Activated naive CD4-positive, alpha-beta T cell treated with anti-CD3 and anti-CD28 coated beads, Interleukin-2, amount 10 ng/mL, durations not matched to agents 7 days and 5 days (primary cell): ENCODE data around the gene OSBPL6.

Source experiments
- CTCF ChIA-PET: fragments of 350-600 bp; sonication (Branson Sonifier 250); formaldehyde crosslinking; loops from one replicate; lab custom pipeline; 2021; ENCODE audit warnings: antibody characterized with exemption; lab: Charles Lee
- DNase-seq: peaks from one replicate; pipeline ENCODE4 v3.0.0-alpha.2; 2020
- H3K27ac Mint-ChIP-seq: one replicate; pipeline ENCODE4 v1.8.0; 2021; ENCODE audit warnings: mild to moderate bottlenecking, moderate library complexity, mixed read lengths
- H3K27me3 Mint-ChIP-seq: one replicate; pipeline ENCODE4 v1.8.0; 2021; ENCODE audit warnings: mild to moderate bottlenecking, mixed read lengths
- H3K36me3 Mint-ChIP-seq: one replicate; pipeline ENCODE4 v1.8.0; 2021; ENCODE audit warnings: mixed read lengths
- H3K4me1 Mint-ChIP-seq: one replicate; pipeline ENCODE4 v1.8.0; 2021; ENCODE audit warnings: mixed read lengths
- H3K4me3 Mint-ChIP-seq: one replicate; pipeline ENCODE4 v1.8.0; 2021; ENCODE audit warnings: mild to moderate bottlenecking, moderate library complexity, mixed read lengths
- H3K9me3 Mint-ChIP-seq: one replicate; pipeline ENCODE4 v1.8.0; 2021; ENCODE audit warnings: mixed read lengths

Gene OSBPL6

DNA sequence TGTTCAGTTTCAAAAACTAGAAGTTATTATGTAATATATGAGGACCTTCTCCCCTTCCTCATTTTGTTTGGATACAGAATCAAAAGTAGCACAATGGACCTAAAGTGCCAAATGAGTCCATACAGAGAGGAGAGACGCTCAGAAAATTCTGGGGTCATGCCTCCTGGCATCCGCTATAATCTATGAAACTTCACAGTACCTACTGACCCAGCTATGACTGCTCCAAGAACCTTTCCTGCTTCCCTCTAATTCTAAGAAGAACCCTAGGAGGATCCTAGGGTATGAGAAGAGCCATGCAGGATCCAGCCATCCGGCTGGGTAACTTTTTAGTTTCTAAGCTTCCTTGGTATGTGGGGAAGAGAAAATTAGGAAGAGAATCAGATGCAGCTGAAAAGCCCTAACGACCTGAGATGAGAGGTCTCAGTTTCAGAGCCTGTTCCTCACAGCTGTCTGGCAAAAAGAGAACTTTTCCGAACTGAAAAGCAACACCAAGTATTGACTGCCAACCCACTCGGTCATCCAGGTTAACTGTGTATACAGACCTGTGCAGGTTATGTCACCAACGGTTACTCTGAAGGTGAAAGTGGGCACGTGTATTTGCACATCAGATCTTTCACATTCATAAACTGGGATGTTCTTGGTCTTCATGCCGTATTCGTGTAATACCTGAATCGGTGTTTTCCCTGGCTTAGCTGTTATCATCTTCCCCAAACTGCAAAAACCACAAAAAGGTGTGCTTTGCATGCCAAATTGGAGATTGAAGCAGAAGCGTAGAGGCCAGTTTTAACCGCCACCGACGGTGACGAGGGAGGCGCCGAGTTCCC lies 255.6 kb downstream of the OSBPL6 start:
- Mint-ChIP-seq H3K27me3 (peaks cover 6% of the 10 kb centered on the region), H3K27ac (peak overlapping the region; percentile 93), H3K4me1 (peaks cover 31% of the 10 kb centered on the region), H3K36me3 (peaks cover 25% of the 10 kb centered on the region), H3K9me3 (no peaks in the 10 kb centered on the region), H3K4me3 (peak overlapping the region; percentile 86)
- CTCF ChIA-PET, result interaction anchor here (0.8 to 1.3 kb wide), 4 partner anchors 13 to 339 kb away, joined by 3 to 7 read pairs (median 4); partner anchors contain the start of gene RBM45
- no peak for DNase-seq

DNA sequence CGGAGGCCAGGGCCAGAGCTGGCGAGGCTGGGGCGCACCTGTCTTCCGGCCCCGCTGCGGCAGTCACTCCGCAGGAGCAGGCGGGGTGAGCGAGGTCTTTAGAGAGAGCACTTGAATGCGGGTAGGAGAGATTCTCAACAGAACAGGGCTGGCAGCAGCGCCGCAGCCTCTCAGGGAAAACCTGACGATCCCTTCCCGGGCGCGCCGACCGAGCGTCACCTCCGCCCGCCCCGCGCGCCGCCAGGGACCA lies 256.1 kb downstream of the OSBPL6 start:
- CTCF ChIA-PET, result interaction anchor here (0.8 to 1.4 kb wide), 4 partner anchors 12 to 338 kb away, joined by 3 to 7 read pairs (median 3); partner anchors contain the start of gene RBM45
- DNase-seq, result peak; percentile 83

DNA sequence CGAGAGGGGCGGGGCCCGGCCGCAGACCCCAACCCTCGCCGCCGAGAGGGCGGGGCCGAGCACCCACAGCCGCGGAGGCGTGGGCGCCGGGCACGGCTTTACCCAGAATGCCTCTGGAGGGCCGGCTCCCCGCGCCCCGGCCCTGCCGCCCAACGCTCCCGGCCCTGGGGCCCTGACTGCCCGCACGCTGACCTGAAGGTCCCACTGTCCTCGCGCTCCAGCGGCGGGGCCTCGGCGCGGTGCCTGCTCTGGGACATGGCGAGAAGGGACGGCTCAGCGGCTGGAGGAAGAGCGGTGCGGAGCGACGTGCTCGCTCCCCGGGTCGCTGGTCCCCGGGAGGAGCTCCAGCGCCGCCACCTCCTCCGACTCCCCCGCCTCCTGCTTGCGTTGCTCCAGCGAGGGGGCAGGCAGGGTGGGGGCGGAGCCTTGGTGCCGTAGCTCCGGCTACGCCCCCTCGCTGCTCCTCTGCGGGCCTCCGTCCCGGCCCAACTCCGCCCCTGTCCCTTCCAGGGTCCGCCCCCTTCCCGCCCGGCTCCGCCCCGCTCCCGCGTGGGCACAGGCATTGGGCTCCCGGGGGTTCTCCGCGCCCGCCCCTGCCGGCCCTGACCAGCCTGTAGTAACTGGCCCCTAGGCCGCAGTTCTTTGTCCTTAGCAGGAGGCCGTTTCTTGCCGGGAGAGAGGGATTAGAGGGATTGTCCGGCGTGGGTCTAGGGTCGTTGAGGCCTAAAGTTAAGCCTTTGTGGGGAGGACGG lies 256.6 kb downstream of the OSBPL6 start, which contains the start of the genes PJVK and PRKRA:
Gene PJVK (plus strand): TSS at position 605 of the 752 bp plus-strand sequence. CDS start 2,032 bp downstream, outside the sequence.
Gene PRKRA (minus strand): TSS at position 402 of the 752 bp plus-strand sequence. CDS start 145 bp downstream, at position 257.
- CTCF ChIA-PET, result interaction anchor here (0.7 to 1.4 kb wide), 5 partner anchors 12 to 338 kb away, joined by 3 to 7 read pairs (median 3); partner anchors contain the start of gene RBM45
- Mint-ChIP-seq H3K27ac (peak within 1 kb of the TSS; percentile 93), H3K9me3 (no peaks in the 10 kb centered on the region), H3K36me3 (peaks cover 21% of the 10 kb centered on the region), H3K4me3 (peak within 1 kb of the TSS; percentile 87), H3K4me1 (peaks cover 31% of the 10 kb centered on the region), H3K27me3 (peaks cover 13% of the 10 kb centered on the region)
- peak; percentile 96 for DNase-seq

More for the DNA sequence above, 256.1 kb downstream of the OSBPL6 start:
- Mint-ChIP-seq H3K4me1 (peaks cover 31% of the 10 kb centered on the region), H3K36me3 (peaks cover 21% of the 10 kb centered on the region), H3K27me3 (peaks cover 11% of the 10 kb centered on the region), H3K9me3 (no peaks in the 10 kb centered on the region), H3K27ac (peak overlapping the region; percentile 93), H3K4me3 (peak overlapping the region; percentile 86)

DNA sequence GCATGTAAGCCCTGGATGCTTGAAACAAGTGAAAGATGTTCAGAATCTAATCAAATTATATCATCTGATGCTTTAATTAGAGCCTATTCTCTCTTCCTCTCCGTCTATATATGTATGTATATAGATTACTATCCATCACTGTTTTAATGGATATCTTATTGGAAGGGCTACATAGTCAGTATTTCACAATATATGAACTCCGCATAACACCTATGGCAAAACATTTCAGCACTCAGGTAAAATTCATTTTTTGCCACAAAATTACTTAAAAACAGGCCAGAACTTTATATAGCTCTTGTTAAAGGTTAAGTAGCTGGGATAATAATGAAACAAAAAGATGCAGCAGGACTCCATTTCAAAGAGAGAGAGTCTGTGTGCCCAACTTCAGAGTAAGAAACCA lies 258.0 kb downstream of the OSBPL6 start:
- Mint-ChIP-seq H3K9me3 (no peaks in the 10 kb centered on the region), H3K27me3 (peaks cover 16% of the 10 kb centered on the region), H3K4me1 (peaks cover 31% of the 10 kb centered on the region), H3K36me3 (peaks cover 13% of the 10 kb centered on the region), H3K27ac (no peak overlapping the region), H3K4me3 (peak overlapping the region; percentile 4)
- DNase-seq, result no peak
- CTCF ChIA-PET, result no interaction called here
